NCI-H128 (cell line): ENCODE data around the gene SH3BP5L.

Experiments
- DNase-seq: peaks from one replicate; lab custom pipeline; 2025; ENCODE audit not compliant: unreplicated experiment; lab: John Stamatoyannopoulos, UW

Gene SH3BP5L

GRCh38 chr1:248825909-248826760 is at the start of gene SH3BP5L:
TSS of gene SH3BP5L (minus strand) at chr1:248825915. CDS start at chr1:248824935, 980 bp downstream.
- peak; percentile 85 for DNase-seq

- DNase-seq = peak; percentile 74
Observed at GRCh38 chr1:248873993-248874533, 48.3 kb upstream of the SH3BP5L start.

GRCh38 chr1:248873409-248873992 is 47.8 kb upstream of the SH3BP5L start:
- DNase-seq = peak; percentile 94

GRCh38 chr1:248872752-248873408 is 47.2 kb upstream of the SH3BP5L start:
- peak; percentile 48 for DNase-seq

- no peak for DNase-seq
Observed at GRCh38 chr1:248871837-248872401, 46.2 kb upstream of the SH3BP5L start.

- DNase-seq = peak; percentile 74
Observed at GRCh38 chr1:248862998-248863881, 37.5 kb upstream of the SH3BP5L start.

- no peak for DNase-seq
Observed at GRCh38 chr1:248862695-248862997, 36.9 kb upstream of the SH3BP5L start.

GRCh38 chr1:248861616-248862015 is 35.9 kb upstream of the SH3BP5L start:
- DNase-seq = no peak

- DNase-seq = no peak
Observed at GRCh38 chr1:248860007-248860406, 34.3 kb upstream of the SH3BP5L start.

GRCh38 chr1:248858891-248859889 is 33.5 kb upstream of the SH3BP5L start, which contains the start of gene ZNF692:
TSS of gene ZNF692 (minus strand) at chr1:248859085. CDS start at chr1:248858309, 776 bp downstream.
- DNase-seq = peak; percentile 92

- DNase-seq = peak; percentile 44
Observed at GRCh38 chr1:248858096-248858890, 32.6 kb upstream of the SH3BP5L start.

- no peak for DNase-seq
Observed at GRCh38 chr1:248857749-248858095, 32.0 kb upstream of the SH3BP5L start.

GRCh38 chr1:248857201-248857600 is 31.5 kb upstream of the SH3BP5L start:
- DNase-seq = no peak

- no peak for DNase-seq
Observed at GRCh38 chr1:248856176-248856575, 30.5 kb upstream of the SH3BP5L start.

- DNase-seq = no peak
Observed at GRCh38 chr1:248855580-248855979, 29.9 kb upstream of the SH3BP5L start.

- no peak for DNase-seq
Observed at GRCh38 chr1:248853663-248854375, 28.1 kb upstream of the SH3BP5L start.

GRCh38 chr1:248852481-248853405 is 27.0 kb upstream of the SH3BP5L start:
- DNase-seq = no peak
